UCSD-AML1 (cell line): Measurements from ENCODE around the gene ADISSP.

Source experiments
- DNase-seq: peaks from one replicate; lab custom pipeline; 2025; ENCODE audit not compliant: unreplicated experiment; lab: John Stamatoyannopoulos, UW

ADISSP gene

GRCh38 chr20:3755814-3756480 is 11.6 kb downstream of the ADISSP start:
- DNase-seq, result no peak

- no peak for DNase-seq
These were observed 12.3 kb downstream of the ADISSP start for GRCh38 chr20:3755269-3755668.

- DNase-seq, result no peak
These were observed 13.3 kb downstream of the ADISSP start for GRCh38 chr20:3754276-3754630.

- no peak for DNase-seq
These were observed 13.9 kb downstream of the ADISSP start for GRCh38 chr20:3753501-3754275.

- peak; percentile 50 for DNase-seq
These were observed 14.5 kb downstream of the ADISSP start for GRCh38 chr20:3753098-3753497.

- no peak for DNase-seq
These were observed 15.2 kb downstream of the ADISSP start for GRCh38 chr20:3752386-3752759.

- DNase-seq, result no peak
These were observed 15.7 kb downstream of the ADISSP start for GRCh38 chr20:3751675-3752385.

- no peak for DNase-seq
These were observed 16.3 kb downstream of the ADISSP start for GRCh38 chr20:3751305-3751674.

- no peak for DNase-seq
These were observed 17.6 kb downstream of the ADISSP start for GRCh38 chr20:3749689-3750531.

GRCh38 chr20:3749087-3749688 is 18.4 kb downstream of the ADISSP start:
- DNase-seq, result no peak

GRCh38 chr20:3748073-3748472 is 19.5 kb downstream of the ADISSP start:
- DNase-seq, result no peak

GRCh38 chr20:3747471-3747870 is 20.1 kb downstream of the ADISSP start:
- DNase-seq, result no peak

GRCh38 chr20:3745686-3746173 is 21.8 kb downstream of the ADISSP start:
- no peak for DNase-seq

- no peak for DNase-seq
These were observed 22.5 kb downstream of the ADISSP start for GRCh38 chr20:3744806-3745685.

- no peak for DNase-seq
These were observed 23.5 kb downstream of the ADISSP start for GRCh38 chr20:3744037-3744436.

GRCh38 chr20:3743251-3743650 is 24.3 kb downstream of the ADISSP start:
- no peak for DNase-seq

GRCh38 chr20:3741836-3742458 is 25.6 kb downstream of the ADISSP start:
- no peak for DNase-seq

GRCh38 chr20:3740615-3741301 is 26.8 kb downstream of the ADISSP start:
- no peak for DNase-seq
